Testis (tissue), 3 donors: ENCODE measurements around the gene TPM3. TPM values are rescaled to one million over a fixed set of nuclear protein-coding genes. Genes with fewer than 3 reads are reported as not detected.

Source experiments
- DNase-seq: peaks from one replicate; pipeline ENCODE4 v3.0.0-alpha.2; 2019
- H3K27ac ChIP-seq, 2 donors: fragments of 200-600 bp; sonication (generic); one replicate each; pipeline ENCODE4 v1.5.1; 2019
- H3K27me3 ChIP-seq: fragments of 200-600 bp; sonication (generic); one replicate; pipeline ENCODE4 v1.5.1; 2019
- H3K36me3 ChIP-seq: fragments of 200-600 bp; sonication (generic); one replicate; pipeline ENCODE4 v1.5.1; 2017; ENCODE audit warnings: low read depth; ENCODE audit errors: missing control alignments
- H3K4me1 ChIP-seq: fragments of 200-600 bp; sonication (generic); one replicate; pipeline ENCODE4 v1.5.1; 2019
- H3K4me3 ChIP-seq, 2 donors: fragments of 200-600 bp; sonication (generic); one replicate each; pipeline ENCODE4 v1.5.1; 2017 to 2019
- H3K9me3 ChIP-seq: fragments of 200-600 bp; sonication (generic); one replicate; pipeline ENCODE4 v1.5.1; 2017
- POLR2A ChIP-seq: fragments of 450-650 bp; IDR thresholded peaks from one replicate; pipeline ENCODE4 v1.6.1; 2017; ENCODE audit warnings: antibody characterized with exemption, mild to moderate bottlenecking, moderate library complexity
- WGBS, 2 donors: methylation state at CpG; one replicate each; pipeline ENCODE4 v1.1.5; 2018; 5-methylcytosine and 5-hydroxymethylcytosine counted together
- intact Hi-C: fragments of 100-400 bp; cut with DNase I; formaldehyde crosslinking; loops from one replicate; pipeline ENCODE4 v1.15.1; 2023; ENCODE audit warnings: low total_unique reads
- polyA plus RNA-seq: library from polyadenylated mRNA; stranded (reverse); fragments of 350-450 nt; fragmentation: Illumina TruSeq; extraction: RNeasy Lipid Tissue Mini Kit (QIAGEN cat#74804); gene quantifications from one replicate; pipeline ENCODE4 v1.2.3, GENCODE V29; 2014; ENCODE audit warnings: low read depth, low replicate concordance; ENCODE audit not compliant: insufficient read depth
- total RNA-seq, 2 donors: library from RNA; depleted of rRNA; stranded (reverse); fragments of >200 nt; gene quantifications; one replicate each; pipeline ENCODE4 v1.2.3, GENCODE V29; 2016
- TF ChIP-seq, protein P1 (sequence below), 3 experiments: fragments of 450-650 bp in 2 of 3; fragments of 200-600 bp in 1 of 3; sonication (generic) in 1 of 3; IDR thresholded peaks; one replicate each; pipeline ENCODE4 v1.5.1; 2016 to 2019; ENCODE audit warnings: antibody characterized with exemption in 3 of 3, mild to moderate bottlenecking in 2 of 3, moderate library complexity in 1 of 3

Gene TPM3
- total and polyA plus RNA-seq, 3 donors from 2014 or later: 266 to 356 (median 290) TPM

DNA sequence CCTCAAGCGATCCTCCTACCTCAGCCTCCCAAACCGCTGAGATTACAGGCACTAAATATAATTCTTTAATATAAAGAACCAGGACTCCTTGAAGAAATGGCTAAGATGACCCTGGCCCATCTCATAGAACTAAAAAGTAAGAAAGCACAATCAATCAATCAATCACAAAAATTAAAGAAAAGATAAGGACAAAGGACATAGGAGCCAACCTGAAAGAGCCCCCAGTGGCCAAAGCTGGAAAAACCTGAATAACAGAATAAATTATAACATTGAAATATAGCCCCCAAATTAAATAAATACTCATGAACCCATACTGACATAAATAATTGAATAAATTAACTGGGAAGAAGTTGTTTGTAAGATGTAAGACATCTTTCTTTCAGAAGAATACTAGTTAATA lies 45.9 kb downstream of the TPM3 start:
- H3K27me3 ChIP-seq: no peaks in the 10 kb centered on the region
- WGBS, 2 donors: 98 to 99% methylated on average over 2 of the region's 2 CpGs
- intact Hi-C loops: no loop called here
- no peak for DNase-seq
- H3K9me3 ChIP-seq: no peaks in the 10 kb centered on the region
- no peak overlapping the region for H3K4me3 ChIP-seq
- no peak for TF ChIP-seq POLR2A
- TF ChIP-seq, protein P1, sequence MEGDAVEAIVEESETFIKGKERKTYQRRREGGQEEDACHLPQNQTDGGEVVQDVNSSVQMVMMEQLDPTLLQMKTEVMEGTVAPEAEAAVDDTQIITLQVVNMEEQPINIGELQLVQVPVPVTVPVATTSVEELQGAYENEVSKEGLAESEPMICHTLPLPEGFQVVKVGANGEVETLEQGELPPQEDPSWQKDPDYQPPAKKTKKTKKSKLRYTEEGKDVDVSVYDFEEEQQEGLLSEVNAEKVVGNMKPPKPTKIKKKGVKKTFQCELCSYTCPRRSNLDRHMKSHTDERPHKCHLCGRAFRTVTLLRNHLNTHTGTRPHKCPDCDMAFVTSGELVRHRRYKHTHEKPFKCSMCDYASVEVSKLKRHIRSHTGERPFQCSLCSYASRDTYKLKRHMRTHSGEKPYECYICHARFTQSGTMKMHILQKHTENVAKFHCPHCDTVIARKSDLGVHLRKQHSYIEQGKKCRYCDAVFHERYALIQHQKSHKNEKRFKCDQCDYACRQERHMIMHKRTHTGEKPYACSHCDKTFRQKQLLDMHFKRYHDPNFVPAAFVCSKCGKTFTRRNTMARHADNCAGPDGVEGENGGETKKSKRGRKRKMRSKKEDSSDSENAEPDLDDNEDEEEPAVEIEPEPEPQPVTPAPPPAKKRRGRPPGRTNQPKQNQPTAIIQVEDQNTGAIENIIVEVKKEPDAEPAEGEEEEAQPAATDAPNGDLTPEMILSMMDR (IDR thresholded peaks at IDR 0.05): peak in 1 of 3 experiments; percentile 39
- H3K4me1 ChIP-seq: no peaks in the 10 kb centered on the region
- H3K27ac ChIP-seq: no peak overlapping the region
- H3K36me3 ChIP-seq: no peaks in the 10 kb centered on the region

DNA sequence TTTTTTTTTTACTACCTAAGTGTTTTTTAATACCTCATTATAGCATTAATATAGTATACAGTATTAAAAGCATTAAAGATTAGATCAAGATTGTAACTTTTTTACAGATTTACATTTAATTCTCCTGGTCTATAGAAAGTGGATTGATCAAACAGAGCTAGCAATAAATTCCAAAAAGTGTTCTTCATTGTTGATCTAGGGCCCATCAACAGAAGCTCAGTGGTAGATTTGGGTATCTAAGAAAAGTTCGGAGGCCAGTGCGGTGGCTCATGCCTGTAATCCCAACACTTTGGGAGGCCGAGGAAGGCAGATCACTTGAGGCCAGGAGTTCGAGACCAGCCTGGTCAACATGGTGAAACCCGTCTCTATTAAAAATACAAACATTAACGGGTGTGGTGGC lies 49.5 kb downstream of the TPM3 start:
- whole genome bisulfite sequencing, 2 donors: 88 to 97% methylated on average over 6 of the region's 6 CpGs
- H3K27ac ChIP-seq: no peak overlapping the region
- no peak overlapping the region for H3K4me3 ChIP-seq
- TF ChIP-seq, protein P1 (IDR thresholded peaks at IDR 0.05): no peak
- TF ChIP-seq POLR2A: no peak
- DNase-seq: no peak
- no peaks in the 10 kb centered on the region for H3K27me3 ChIP-seq
- no peaks in the 10 kb centered on the region for H3K36me3 ChIP-seq
- intact Hi-C loops: no loop called here
- no peaks in the 10 kb centered on the region for H3K9me3 ChIP-seq
- no peaks in the 10 kb centered on the region for H3K4me1 ChIP-seq

DNA sequence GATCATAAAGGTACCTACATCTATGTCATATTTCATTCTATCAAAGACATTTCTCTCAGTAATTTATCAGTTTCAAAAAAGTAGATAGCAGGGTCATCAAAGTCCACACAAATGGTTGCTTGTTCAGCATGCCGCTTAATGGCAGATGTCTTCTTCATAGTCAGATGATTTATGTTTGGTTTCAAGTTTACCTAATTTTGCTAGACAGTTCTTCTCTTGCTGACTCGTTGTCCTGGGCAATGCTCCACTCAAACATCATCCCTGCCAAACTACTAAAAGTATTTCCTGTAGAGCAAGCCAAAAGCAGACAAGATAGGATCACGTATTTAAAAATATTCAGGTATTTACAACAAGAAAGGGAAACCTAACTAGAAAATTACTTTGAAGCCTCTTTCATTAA lies 50.7 kb downstream of the TPM3 start:
- no peak overlapping the region for H3K4me3 ChIP-seq
- TF ChIP-seq, protein P1 (IDR thresholded peaks at IDR 0.05): no peak
- no peak for TF ChIP-seq POLR2A
- intact Hi-C loops: no loop called here
- H3K9me3 ChIP-seq: no peaks in the 10 kb centered on the region
- H3K36me3 ChIP-seq: no peaks in the 10 kb centered on the region
- no peaks in the 10 kb centered on the region for H3K4me1 ChIP-seq
- no peaks in the 10 kb centered on the region for H3K27me3 ChIP-seq
- no peak overlapping the region for H3K27ac ChIP-seq
- 40 to 45% methylated on average over 3 of the region's 3 CpGs for WGBS, 2 donors
- DNase-seq: no peak

DNA sequence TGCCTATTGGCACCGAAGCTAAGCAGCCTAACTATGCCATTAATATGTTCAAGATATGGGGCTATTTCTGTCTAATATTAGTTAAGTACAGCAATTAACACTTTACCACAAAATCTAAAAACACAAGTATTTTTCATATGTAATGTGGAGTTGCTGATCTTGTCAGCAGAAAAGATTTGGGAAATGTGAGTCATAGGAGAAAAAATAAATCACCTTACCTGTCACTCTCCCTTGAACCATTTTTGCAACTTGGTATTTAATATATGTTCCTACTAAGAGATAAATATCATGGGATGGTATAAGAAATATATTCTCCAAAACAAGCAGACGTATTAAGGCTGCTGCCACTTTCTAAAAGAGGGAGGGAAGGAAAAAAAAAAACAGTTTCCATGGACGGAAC lies 54.0 kb downstream of the TPM3 start:
- no peak overlapping the region for H3K27ac ChIP-seq
- no peak overlapping the region for H3K4me3 ChIP-seq
- no peaks in the 10 kb centered on the region for H3K4me1 ChIP-seq
- no peaks in the 10 kb centered on the region for H3K27me3 ChIP-seq
- H3K9me3 ChIP-seq: no peaks in the 10 kb centered on the region
- DNase-seq: no peak
- WGBS, 2 donors: 80 to 81% methylated on average over 3 of the region's 3 CpGs
- TF ChIP-seq, protein P1 (IDR thresholded peaks at IDR 0.05): no peak
- no peak for TF ChIP-seq POLR2A
- no peaks in the 10 kb centered on the region for H3K36me3 ChIP-seq
- intact Hi-C loops: no loop called here

DNA sequence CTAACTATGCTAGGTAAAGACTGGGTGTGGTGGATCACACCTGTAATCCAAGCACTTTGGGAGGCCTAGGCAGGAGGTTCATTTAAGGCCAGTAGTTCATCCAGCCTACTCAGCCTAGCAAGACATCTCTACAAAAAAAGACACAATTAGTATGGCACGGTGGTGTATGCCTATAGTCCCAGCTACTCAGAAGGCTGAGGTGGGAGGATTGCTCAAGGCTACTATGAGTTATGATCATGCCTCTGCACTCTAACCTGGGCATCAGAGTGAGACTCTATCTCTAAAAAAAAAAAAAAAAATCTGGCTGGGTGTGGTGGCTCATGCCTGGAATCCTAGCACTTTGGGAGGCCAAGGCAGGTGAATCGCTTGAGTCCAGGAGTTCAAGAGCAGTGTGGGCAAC lies 58.6 kb downstream of the TPM3 start:
- TF ChIP-seq POLR2A: no peak
- TF ChIP-seq, protein P1 (IDR thresholded peaks at IDR 0.05): no peak
- no peaks in the 10 kb centered on the region for H3K4me1 ChIP-seq
- no peak overlapping the region for H3K27ac ChIP-seq
- H3K36me3 ChIP-seq: no peaks in the 10 kb centered on the region
- no peak for DNase-seq
- no peaks in the 10 kb centered on the region for H3K9me3 ChIP-seq
- intact Hi-C loops: no loop called here
- H3K27me3 ChIP-seq: no peaks in the 10 kb centered on the region
- WGBS, 2 donors: 77 to 81% methylated on average over 2 of the region's 2 CpGs
- H3K4me3 ChIP-seq: no peak overlapping the region
